Measurements from ENCODE around the gene CCDC192.

The CCDC192 gene

GRCh38 chr5:127871503-127872153 is 168.4 kb downstream of the CCDC192 start:
- Histone ChIP-seq H3K9me3 (ENCODE audit: low read length) (no peaks in the 10 kb centered on the region), H3K4me3 (ENCODE audit: low read depth in 1 of 2, low read length in 2 of 2) (no peak overlapping the region), H3K27ac (ENCODE audit: low read depth, low read length) (peak overlapping the region; percentile 41), H3K36me3 (ENCODE audit: insufficient read depth, low read length) (no peaks in the 10 kb centered on the region), H3K9ac (ENCODE audit: low read length) (no peak overlapping the region), H3K27me3 (ENCODE audit: control insufficient read depth in 1 of 2, insufficient read depth in 2 of 2, low read length in 2 of 2) (no peaks in the 10 kb centered on the region), H3K4me1 (ENCODE audit: insufficient read depth, low read length) (peaks cover 26% of the 10 kb centered on the region)

- Histone ChIP-seq H3K27ac (ENCODE audit: low read depth, low read length) (peak overlapping the region; percentile 24), H3K9ac (ENCODE audit: low read length) (no peak overlapping the region), H3K27me3 (ENCODE audit: control insufficient read depth in 1 of 2, insufficient read depth in 2 of 2, low read length in 2 of 2) (no peaks in the 10 kb centered on the region), H3K36me3 (ENCODE audit: insufficient read depth, low read length) (no peaks in the 10 kb centered on the region), H3K4me1 (ENCODE audit: insufficient read depth, low read length) (peaks cover 26% of the 10 kb centered on the region), H3K9me3 (ENCODE audit: low read length) (no peaks in the 10 kb centered on the region), H3K4me3 (ENCODE audit: low read depth in 1 of 2, low read length in 2 of 2) (no peak overlapping the region)
These were observed 169.3 kb downstream of the CCDC192 start for GRCh38 chr5:127872494-127872893.

- no peaks in the 10 kb centered on the region for H3K9me3 ChIP-seq (ENCODE audit: low read length)
- no peak overlapping the region for H3K4me3 ChIP-seq (ENCODE audit: low read depth in 1 of 2, low read length in 2 of 2)
- no peaks in the 10 kb centered on the region for H3K27me3 ChIP-seq (ENCODE audit: control insufficient read depth in 1 of 2, insufficient read depth in 2 of 2, low read length in 2 of 2)
- no peak overlapping the region for H3K27ac ChIP-seq (ENCODE audit: low read depth, low read length)
- H3K9ac ChIP-seq (ENCODE audit: low read length), result no peak overlapping the region
- peaks cover 24% of the 10 kb centered on the region for H3K4me1 ChIP-seq (ENCODE audit: insufficient read depth, low read length)
- no peaks in the 10 kb centered on the region for H3K36me3 ChIP-seq (ENCODE audit: insufficient read depth, low read length)
These were observed 172.2 kb downstream of the CCDC192 start for GRCh38 chr5:127875235-127876021.

- no peak overlapping the region for H3K4me3 ChIP-seq (ENCODE audit: low read depth in 1 of 2, low read length in 2 of 2)
- H3K36me3 ChIP-seq (ENCODE audit: insufficient read depth, low read length), result no peaks in the 10 kb centered on the region
- peaks cover 16% of the 10 kb centered on the region for H3K4me1 ChIP-seq (ENCODE audit: insufficient read depth, low read length)
- no peak overlapping the region for H3K9ac ChIP-seq (ENCODE audit: low read length)
- H3K27me3 ChIP-seq (ENCODE audit: control insufficient read depth in 1 of 2, insufficient read depth in 2 of 2, low read length in 2 of 2), result no peaks in the 10 kb centered on the region
- H3K27ac ChIP-seq (ENCODE audit: low read depth, low read length), result no peak overlapping the region
- no peaks in the 10 kb centered on the region for H3K9me3 ChIP-seq (ENCODE audit: low read length)
These were observed 173.2 kb downstream of the CCDC192 start for GRCh38 chr5:127876384-127876783.

GRCh38 chr5:127878174-127878750 is 175.1 kb downstream of the CCDC192 start:
- H3K4me3 ChIP-seq (ENCODE audit: low read depth in 1 of 2, low read length in 2 of 2), result no peak overlapping the region
- H3K36me3 ChIP-seq (ENCODE audit: insufficient read depth, low read length), result no peaks in the 10 kb centered on the region
- no peak overlapping the region for H3K27ac ChIP-seq (ENCODE audit: low read depth, low read length)
- H3K9me3 ChIP-seq (ENCODE audit: low read length), result no peaks in the 10 kb centered on the region
- H3K27me3 ChIP-seq (ENCODE audit: control insufficient read depth in 1 of 2, insufficient read depth in 2 of 2, low read length in 2 of 2), result no peaks in the 10 kb centered on the region
- no peak overlapping the region for H3K9ac ChIP-seq (ENCODE audit: low read length)
- H3K4me1 ChIP-seq (ENCODE audit: insufficient read depth, low read length), result peaks cover 4% of the 10 kb centered on the region

- no peak overlapping the region for H3K4me3 ChIP-seq (ENCODE audit: low read depth in 1 of 2, low read length in 2 of 2)
- H3K9ac ChIP-seq (ENCODE audit: low read length), result no peak overlapping the region
- no peaks in the 10 kb centered on the region for H3K27me3 ChIP-seq (ENCODE audit: control insufficient read depth in 1 of 2, insufficient read depth in 2 of 2, low read length in 2 of 2)
- no peak overlapping the region for H3K27ac ChIP-seq (ENCODE audit: low read depth, low read length)
- no peaks in the 10 kb centered on the region for H3K9me3 ChIP-seq (ENCODE audit: low read length)
- no peaks in the 10 kb centered on the region for H3K36me3 ChIP-seq (ENCODE audit: insufficient read depth, low read length)
- no peaks in the 10 kb centered on the region for H3K4me1 ChIP-seq (ENCODE audit: insufficient read depth, low read length)
These were observed 181.2 kb downstream of the CCDC192 start for GRCh38 chr5:127884416-127884815.

GRCh38 chr5:127885176-127885575 is 182.0 kb downstream of the CCDC192 start:
- H3K27ac ChIP-seq (ENCODE audit: low read depth, low read length), result no peak overlapping the region
- no peak overlapping the region for H3K9ac ChIP-seq (ENCODE audit: low read length)
- no peaks in the 10 kb centered on the region for H3K27me3 ChIP-seq (ENCODE audit: control insufficient read depth in 1 of 2, insufficient read depth in 2 of 2, low read length in 2 of 2)
- H3K9me3 ChIP-seq (ENCODE audit: low read length), result no peaks in the 10 kb centered on the region
- no peaks in the 10 kb centered on the region for H3K36me3 ChIP-seq (ENCODE audit: insufficient read depth, low read length)
- H3K4me3 ChIP-seq (ENCODE audit: low read depth in 1 of 2, low read length in 2 of 2), result no peak overlapping the region
- H3K4me1 ChIP-seq (ENCODE audit: insufficient read depth, low read length), result no peaks in the 10 kb centered on the region

- H3K9ac ChIP-seq (ENCODE audit: low read length), result no peak overlapping the region
- no peak overlapping the region for H3K27ac ChIP-seq (ENCODE audit: low read depth, low read length)
- no peaks in the 10 kb centered on the region for H3K36me3 ChIP-seq (ENCODE audit: insufficient read depth, low read length)
- no peaks in the 10 kb centered on the region for H3K27me3 ChIP-seq (ENCODE audit: control insufficient read depth in 1 of 2, insufficient read depth in 2 of 2, low read length in 2 of 2)
- no peaks in the 10 kb centered on the region for H3K9me3 ChIP-seq (ENCODE audit: low read length)
- H3K4me1 ChIP-seq (ENCODE audit: insufficient read depth, low read length), result no peaks in the 10 kb centered on the region
- H3K4me3 ChIP-seq (ENCODE audit: low read depth in 1 of 2, low read length in 2 of 2), result no peak overlapping the region
These were observed 182.9 kb downstream of the CCDC192 start for GRCh38 chr5:127886081-127886480.

GRCh38 chr5:127887282-127887681 is 184.1 kb downstream of the CCDC192 start:
- Histone ChIP-seq H3K4me3 (ENCODE audit: low read depth in 1 of 2, low read length in 2 of 2) (no peak overlapping the region), H3K4me1 (ENCODE audit: insufficient read depth, low read length) (no peaks in the 10 kb centered on the region), H3K9ac (ENCODE audit: low read length) (no peak overlapping the region)

GRCh38 chr5:127891942-127892341 is 188.8 kb downstream of the CCDC192 start:
- Histone ChIP-seq H3K27me3 (ENCODE audit: control insufficient read depth in 1 of 2, insufficient read depth in 2 of 2, low read length in 2 of 2) (no peaks in the 10 kb centered on the region), H3K36me3 (ENCODE audit: insufficient read depth, low read length) (no peaks in the 10 kb centered on the region), H3K27ac (ENCODE audit: low read depth, low read length) (no peak overlapping the region), H3K4me3 (ENCODE audit: low read depth in 1 of 2, low read length in 2 of 2) (no peak overlapping the region), H3K4me1 (ENCODE audit: insufficient read depth, low read length) (peaks cover 10% of the 10 kb centered on the region), H3K9me3 (ENCODE audit: low read length) (no peaks in the 10 kb centered on the region), H3K9ac (ENCODE audit: low read length) (no peak overlapping the region)

More at GRCh38 chr5:127887282-127887681, 184.1 kb downstream of the CCDC192 start:
- Histone ChIP-seq H3K27ac (ENCODE audit: low read depth, low read length) (no peak overlapping the region), H3K27me3 (ENCODE audit: control insufficient read depth in 1 of 2, insufficient read depth in 2 of 2, low read length in 2 of 2) (no peaks in the 10 kb centered on the region), H3K9me3 (ENCODE audit: low read length) (no peaks in the 10 kb centered on the region), H3K36me3 (ENCODE audit: insufficient read depth, low read length) (no peaks in the 10 kb centered on the region)

GRCh38 chr5:127892467-127893207 is 189.4 kb downstream of the CCDC192 start:
- no peak overlapping the region for H3K4me3 ChIP-seq (ENCODE audit: low read depth in 1 of 2, low read length in 2 of 2)
- H3K36me3 ChIP-seq (ENCODE audit: insufficient read depth, low read length), result no peaks in the 10 kb centered on the region
- no peak overlapping the region for H3K27ac ChIP-seq (ENCODE audit: low read depth, low read length)
- no peak overlapping the region for H3K9ac ChIP-seq (ENCODE audit: low read length)
- H3K9me3 ChIP-seq (ENCODE audit: low read length), result no peaks in the 10 kb centered on the region
- H3K4me1 ChIP-seq (ENCODE audit: insufficient read depth, low read length), result peaks cover 10% of the 10 kb centered on the region
- no peaks in the 10 kb centered on the region for H3K27me3 ChIP-seq (ENCODE audit: control insufficient read depth in 1 of 2, insufficient read depth in 2 of 2, low read length in 2 of 2)
